Spleen (tissue), 7 donors: ENCODE results near the gene SGIP1.

ENCODE experiments used
- CTCF ChIP-seq, 11 experiments: fragments of 200-600 bp in 7 of 11; fragments of 450-650 bp in 4 of 11; sonication (generic) in 4 of 11; IDR thresholded peaks in 8 of 11; conservative IDR thresholded peaks in 3 of 11; 1 replicate in 7 of 11; 2 replicates in 4 of 11; pipeline versions ENCODE4 v1.4.0 to v1.8.0; 2016 to 2021; ENCODE audit warnings: antibody characterized with exemption in 11 of 11, inconsistent platforms in 4 of 11, mild to moderate bottlenecking in 1 of 11
- POLR2A ChIP-seq, 3 donors: fragments of 450-650 bp; IDR thresholded peaks; one replicate each; pipeline ENCODE4 v1.5.1; 2017; ENCODE audit warnings: antibody characterized with exemption in 3 of 3, mild to moderate bottlenecking in 1 of 3
- donor health status: DM: no; HTN: no; CAD: no; lungs with moderate emphysema.
- donor health status: DM: no; HTN: no; CAD: no.
- donor health status: DM: no; HTN: no; CAD: no.

- TF ChIP-seq CTCF (IDR thresholded peaks at IDR 0.05 in 8 of 11, conservative IDR thresholded peaks at IDR 0.05 in 3 of 11) (no peak), POLR2A (IDR thresholded peaks at IDR 0.05) (no peak)
Observed at GRCh38 chr1:66506393-66506687, 27.6 kb upstream of the SGIP1 start.
